Esophagus squamous epithelium (tissue), 5 donors: ENCODE measurements around the gene MRPS27. TPM values are rescaled to one million over a fixed set of nuclear protein-coding genes. Genes with fewer than 3 reads are reported as not detected.
"Not testable (repeated sequence)": the region's sequence is repeated elsewhere in the genome, so short reads cannot be mapped to it uniquely, and the experiment has no call there.

ENCODE experiments used
- DNase-seq: peaks from one replicate; lab custom pipeline; 2025; lab: John Stamatoyannopoulos, UW
- H3K27ac ChIP-seq, 4 donors: fragments of 200-600 bp; sonication (generic); one replicate each; pipeline ENCODE4 v1.5.1; 2016 to 2019; ENCODE audit warnings: mild to moderate bottlenecking in 1 of 4
- H3K27me3 ChIP-seq, 4 donors: fragments of 200-600 bp; sonication (generic); 1 replicate in 3 of 4; 2 replicates in 1 of 4; pipeline versions ENCODE4 v1.5.1 to v1.6.0; 2017 to 2021; ENCODE audit warnings: antibody characterized with exemption in 1 of 4
- H3K36me3 ChIP-seq, 3 donors: fragments of 200-600 bp; sonication (generic); one replicate each; pipeline ENCODE4 v1.5.1; 2016 to 2019
- H3K4me1 ChIP-seq, 3 donors: fragments of 200-600 bp; sonication (generic); one replicate each; pipeline ENCODE4 v1.5.1; 2017 to 2019
- H3K4me3 ChIP-seq, 4 donors: fragments of 200-600 bp; sonication (generic); 1 replicate in 3 of 4; 2 replicates in 1 of 4; pipeline ENCODE4 v1.5.1; 2016 to 2019; ENCODE audit warnings: mild to moderate bottlenecking in 2 of 4, moderate library complexity in 1 of 4
- H3K9me3 ChIP-seq, 3 donors: fragments of 200-600 bp; sonication (generic); one replicate each; pipeline ENCODE4 v1.5.1; 2016 to 2019
- CTCF ChIP-seq, 6 experiments: fragments of 450-650 bp in 4 of 6; fragments of 200-600 bp in 2 of 6; sonication (generic) in 2 of 6; IDR thresholded peaks; one replicate each; pipeline ENCODE4 v1.5.1; 2016 to 2019; ENCODE audit warnings: antibody characterized with exemption in 6 of 6, mild to moderate bottlenecking in 4 of 6, moderate library complexity in 4 of 6
- POLR2A ChIP-seq, 4 donors: fragments of 450-650 bp; IDR thresholded peaks; one replicate each; pipeline ENCODE4 v1.6.1; 2017; ENCODE audit warnings: antibody characterized with exemption in 4 of 4, mild to moderate bottlenecking in 4 of 4, moderate library complexity in 3 of 4
- WGBS, 2 donors: methylation state at CpG; one replicate each; pipeline ENCODE4 v1.1.5; 2018; 5-methylcytosine and 5-hydroxymethylcytosine counted together
- intact Hi-C: fragments of 100-400 bp; cut with DNase I; formaldehyde crosslinking; loops from one replicate; pipeline ENCODE4 v1.15.0; 2022
- total RNA-seq, 4 donors: library from RNA; depleted of rRNA; stranded (reverse); fragments of >200 nt; gene quantifications; one replicate each; pipeline ENCODE4 v1.1.0, GENCODE V29; 2016
- donor health status: DM: yes; HTN: yes; CAD: no.

Gene MRPS27
- total RNA-seq, 4 donors from 2014 or later: 33.7 to 60.0 (median 53.9) TPM

DNA sequence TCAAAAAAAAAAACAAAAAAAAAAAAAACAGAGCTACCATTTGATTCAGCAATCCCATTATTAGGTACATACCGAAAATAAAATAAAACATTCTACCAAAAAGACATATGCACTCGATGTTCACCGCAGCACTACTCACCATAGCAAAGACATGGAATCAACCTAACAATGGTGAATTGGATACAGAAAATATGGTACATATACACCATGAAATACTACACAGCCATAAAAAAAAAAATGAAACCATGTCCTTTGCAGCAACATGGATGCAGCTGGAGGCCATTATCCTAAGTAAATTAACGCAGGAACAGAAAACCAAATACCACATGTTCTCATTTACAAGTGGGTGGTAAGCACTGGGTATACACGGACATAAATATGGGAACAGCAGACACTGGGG is 21.3 kb downstream of the MRPS27 start:
- Histone ChIP-seq H3K27me3 (no peaks in the 10 kb centered on the region), H3K9me3 (no peaks in the 10 kb centered on the region), H3K4me1 (no peaks in the 10 kb centered on the region), H3K4me3 (no peak overlapping the region), H3K27ac (no peak overlapping the region), H3K36me3 (peaks cover 0 to 41% (median 0%) of the 10 kb centered on the region in 3 donors)
- intact Hi-C loops: no loop called here
- TF ChIP-seq CTCF (IDR thresholded peaks at IDR 0.05) (no peak), POLR2A (IDR thresholded peaks at IDR 0.05) (no peak)
- DNase-seq: no peak
- 91 to 93% methylated on average over 5 of the region's 5 CpGs for whole genome bisulfite sequencing, 2 donors

DNA sequence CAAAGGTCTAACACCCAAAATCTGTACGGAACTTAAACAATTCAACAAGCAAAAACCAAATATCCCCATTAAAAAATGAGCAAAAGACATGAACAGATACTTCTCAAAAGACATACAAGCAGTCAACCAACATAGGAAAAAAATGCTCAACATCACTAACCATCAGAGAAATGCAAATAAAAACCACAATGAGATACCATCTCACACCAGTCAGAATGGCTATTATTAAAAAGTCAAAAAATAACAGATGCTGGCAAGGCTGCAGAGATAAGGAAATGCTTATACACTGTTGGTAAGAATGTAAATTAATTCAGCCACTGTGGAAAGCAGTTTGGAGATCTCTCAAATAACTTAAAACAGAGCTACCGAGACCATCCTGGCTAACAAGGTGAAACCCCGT is 21.9 kb downstream of the MRPS27 start:
- H3K9me3 ChIP-seq, intact Hi-C loops, H3K27ac ChIP-seq, H3K4me1 ChIP-seq, H3K4me3 ChIP-seq, H3K27me3 ChIP-seq, DNase-seq: not testable (repeated sequence)
- peaks cover 0 to 42% (median 0%) of the 10 kb centered on the region in 3 donors for H3K36me3 ChIP-seq
- 77 to 93% methylated on average over 3 of the region's 3 CpGs for WGBS, 2 donors

DNA sequence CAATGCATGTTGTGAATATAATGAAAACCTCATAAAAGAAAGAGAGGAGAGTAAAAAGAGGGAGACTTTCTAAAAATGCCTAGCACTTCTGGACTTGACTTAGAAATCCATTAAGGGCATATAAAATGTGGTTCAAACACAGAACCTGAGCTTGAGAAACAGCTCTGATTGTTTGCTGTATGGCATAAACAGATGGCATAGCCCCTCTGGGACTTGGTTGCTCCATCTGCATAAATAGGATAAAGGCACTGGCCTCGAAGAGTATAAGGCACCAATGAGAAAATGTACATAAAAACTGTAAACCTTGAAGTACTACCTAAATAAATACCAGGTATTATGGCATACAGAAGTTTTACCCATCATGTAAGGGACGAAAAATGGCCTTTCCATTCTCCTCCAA is 23.8 kb downstream of the MRPS27 start:
- DNase-seq: no peak
- TF ChIP-seq CTCF (IDR thresholded peaks at IDR 0.05) (no peak), POLR2A (IDR thresholded peaks at IDR 0.05) (no peak)
- 83 to 98% methylated on average over 2 of the region's 2 CpGs for WGBS, 2 donors

DNA sequence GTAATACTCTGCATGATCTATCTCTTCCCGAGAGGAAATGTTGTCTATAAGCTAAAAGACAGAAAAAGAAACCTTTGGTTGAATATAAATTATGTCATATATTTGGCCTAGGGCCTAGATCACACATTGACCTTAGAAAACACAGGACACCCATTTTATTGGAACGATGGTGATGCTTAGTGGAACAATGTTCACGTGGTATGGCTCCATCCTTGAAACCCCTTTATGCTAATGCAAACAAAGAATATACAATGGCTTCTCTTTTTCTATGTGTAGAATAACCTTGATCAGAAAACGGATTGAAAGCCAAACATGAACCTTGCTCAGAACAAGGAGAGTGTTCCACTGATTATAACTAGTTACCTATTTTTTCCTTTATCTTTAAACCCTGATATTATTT is 24.5 kb downstream of the MRPS27 start:
- no peak for TF ChIP-seq POLR2A (IDR thresholded peaks at IDR 0.05)
- TF ChIP-seq CTCF (IDR thresholded peaks at IDR 0.05): no peak
- no peak for DNase-seq
- H3K9me3 ChIP-seq: no peaks in the 10 kb centered on the region
- no peak overlapping the region for H3K27ac ChIP-seq
- H3K4me1 ChIP-seq: no peaks in the 10 kb centered on the region
- H3K27me3 ChIP-seq: no peaks in the 10 kb centered on the region
- no peak overlapping the region for H3K4me3 ChIP-seq
- peaks cover 0 to 48% (median 0%) of the 10 kb centered on the region in 3 donors for H3K36me3 ChIP-seq
- 81 to 86% methylated on average over 4 of the region's 4 CpGs for WGBS, 2 donors
- intact Hi-C loops: no loop called here

More for the DNA sequence above, 23.8 kb downstream of the MRPS27 start:
- Histone ChIP-seq H3K27me3 (no peaks in the 10 kb centered on the region), H3K9me3 (no peaks in the 10 kb centered on the region), H3K4me1 (no peaks in the 10 kb centered on the region), H3K4me3 (no peak overlapping the region), H3K36me3 (peaks cover 0 to 41% (median 0%) of the 10 kb centered on the region in 3 donors), H3K27ac (no peak overlapping the region)
- intact Hi-C loops: no loop called here

DNA sequence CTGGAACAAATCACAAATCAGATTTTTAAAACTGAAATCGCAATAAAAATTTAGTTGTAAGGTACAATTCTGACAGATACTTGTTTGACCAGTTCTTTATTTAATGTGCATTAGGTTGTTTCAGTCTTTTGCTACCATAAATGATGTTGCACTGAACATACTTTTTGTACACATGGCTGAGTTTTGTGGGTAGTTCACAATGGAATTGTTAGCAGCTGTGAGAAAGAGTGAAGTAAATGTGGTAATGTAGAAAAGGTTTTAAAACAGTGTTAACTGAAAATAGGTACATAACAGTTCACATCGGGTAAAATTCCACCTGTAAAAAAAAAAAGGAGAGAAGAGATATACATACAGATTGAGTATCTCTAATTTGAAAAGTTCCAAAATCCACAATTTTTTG is 25.6 kb downstream of the MRPS27 start:
- H3K27ac ChIP-seq: no peak overlapping the region
- WGBS, 2 donors: 79 to 83% methylated on average over 2 of the region's 2 CpGs
- intact Hi-C loops: no loop called here

More for the DNA sequence above, 25.6 kb downstream of the MRPS27 start:
- H3K4me1 ChIP-seq: no peaks in the 10 kb centered on the region
- TF ChIP-seq CTCF (IDR thresholded peaks at IDR 0.05): no peak
- no peak for TF ChIP-seq POLR2A (IDR thresholded peaks at IDR 0.05)
- no peak for DNase-seq
- H3K4me3 ChIP-seq: no peak overlapping the region
- no peaks in the 10 kb centered on the region for H3K9me3 ChIP-seq
- no peaks in the 10 kb centered on the region for H3K27me3 ChIP-seq
- H3K36me3 ChIP-seq: peaks cover 0 to 59% (median 0%) of the 10 kb centered on the region in 3 donors
